ENCODE measurements around the gene IDH3A.

DNA sequence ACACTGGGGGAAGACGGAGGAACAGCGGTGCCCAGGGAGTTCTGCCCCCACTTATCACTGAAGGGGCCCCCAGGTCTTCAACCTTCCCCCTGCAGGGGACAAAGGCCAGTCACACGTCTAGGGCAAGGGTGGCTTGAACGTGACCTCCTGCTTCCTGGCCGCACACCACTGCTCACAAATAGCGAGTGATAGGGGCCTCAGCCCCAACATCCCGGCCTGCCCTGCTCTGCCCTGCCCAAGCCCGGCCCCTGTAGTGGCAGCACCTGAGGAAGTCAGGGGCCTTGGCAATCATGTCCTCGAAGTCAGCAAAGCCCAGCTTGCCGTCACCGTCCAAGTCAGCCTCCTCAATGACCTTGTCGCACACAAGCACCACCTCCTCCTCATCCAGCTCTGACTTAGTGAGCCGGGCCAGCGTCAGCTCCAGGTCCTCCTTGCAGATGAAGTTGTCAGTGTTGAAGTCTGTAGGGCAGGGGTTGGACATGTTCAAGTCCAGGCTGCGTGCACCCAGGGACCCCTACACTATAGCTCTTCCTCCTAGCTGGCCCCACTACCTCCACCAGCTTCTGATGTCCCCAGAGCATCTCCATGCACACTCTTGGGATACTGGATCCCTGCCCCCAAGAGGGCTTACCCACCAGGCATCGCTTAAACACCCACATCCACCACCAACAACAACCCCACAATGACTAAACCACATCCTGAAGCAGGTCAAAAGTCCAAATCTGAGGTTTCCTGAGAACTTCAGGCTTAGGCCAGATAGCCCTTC is 43.5 kb upstream of the IDH3A start:
- TF ChIP-seq POLR2A (IDR thresholded peaks at IDR 0.05; ENCODE audit: low read depth, low read length), result no peak
- no peak for TF ChIP-seq POLR2AphosphoS5 (IDR thresholded peaks at IDR 0.05; ENCODE audit: low read depth, low read length)

Data from GM12892 (cell line).